Calu3 (cell line): ENCODE results near the gene MAP3K10. TPM values are rescaled to one million over a fixed set of nuclear protein-coding genes. Genes with fewer than 3 reads are reported as not detected.

Source experiments
- BruUV-seq: library from RNA; stranded (reverse); fragments of 400-500 nt; replicated peaks from 2 replicates; lab custom pipeline; 2021; lab: Mats Ljungman, UMichigan
- CTCF ChIA-PET: fragments of 300-600 bp; sonication (Branson Sonifier 250); formaldehyde crosslinking; loops from one replicate; lab custom pipeline; 2022; ENCODE audit warnings: antibody characterized with exemption; lab: Charles Lee
- DNase-seq: peaks from one replicate; pipeline ENCODE4 v3.0.0; 2022
- H3K27ac Mint-ChIP-seq: one replicate; pipeline ENCODE4 v1.8.0; 2022; ENCODE audit warnings: mixed read lengths; ENCODE audit not compliant: unreplicated experiment
- H3K27me3 Mint-ChIP-seq: one replicate; pipeline ENCODE4 v1.8.0; 2022; ENCODE audit warnings: mixed read lengths; ENCODE audit not compliant: unreplicated experiment
- H3K36me3 Mint-ChIP-seq: one replicate; pipeline ENCODE4 v1.8.0; 2022; ENCODE audit warnings: mild to moderate bottlenecking, moderate library complexity, mixed read lengths; ENCODE audit not compliant: insufficient read depth, unreplicated experiment
- H3K4me1 Mint-ChIP-seq: one replicate; pipeline ENCODE4 v1.8.0; 2022; ENCODE audit warnings: mild to moderate bottlenecking, low read depth, mixed read lengths; ENCODE audit not compliant: unreplicated experiment
- H3K4me3 Mint-ChIP-seq: one replicate; pipeline ENCODE4 v1.8.0; 2022; ENCODE audit warnings: mild to moderate bottlenecking, low read depth, moderate library complexity, mixed read lengths; ENCODE audit not compliant: unreplicated experiment
- H3K9me3 Mint-ChIP-seq: one replicate; pipeline ENCODE4 v1.8.0; 2022; ENCODE audit warnings: low read depth, mixed read lengths; ENCODE audit not compliant: unreplicated experiment
- intact Hi-C: fragments of 100-400 bp; cut with micrococcal nuclease; formaldehyde crosslinking; loops from one replicate; pipeline ENCODE4 v1.10.0; 2022; ENCODE audit not compliant: unreplicated experiment
- total RNA-seq: library from RNA; stranded (reverse); gene quantifications from 2 replicates; pipeline ENCODE4 v1.2.3, GENCODE V29; 2022
- TF ChIP-seq, protein P1 (sequence below): fragments of 200-600 bp; IDR thresholded peaks from one replicate; pipeline ENCODE4 v1.8.0; 2022; ENCODE audit warnings: antibody characterized with exemption; ENCODE audit not compliant: unreplicated experiment

The MAP3K10 gene
- total RNA-seq, 1 experiment from 2014 or later: 30.5 TPM

DNA sequence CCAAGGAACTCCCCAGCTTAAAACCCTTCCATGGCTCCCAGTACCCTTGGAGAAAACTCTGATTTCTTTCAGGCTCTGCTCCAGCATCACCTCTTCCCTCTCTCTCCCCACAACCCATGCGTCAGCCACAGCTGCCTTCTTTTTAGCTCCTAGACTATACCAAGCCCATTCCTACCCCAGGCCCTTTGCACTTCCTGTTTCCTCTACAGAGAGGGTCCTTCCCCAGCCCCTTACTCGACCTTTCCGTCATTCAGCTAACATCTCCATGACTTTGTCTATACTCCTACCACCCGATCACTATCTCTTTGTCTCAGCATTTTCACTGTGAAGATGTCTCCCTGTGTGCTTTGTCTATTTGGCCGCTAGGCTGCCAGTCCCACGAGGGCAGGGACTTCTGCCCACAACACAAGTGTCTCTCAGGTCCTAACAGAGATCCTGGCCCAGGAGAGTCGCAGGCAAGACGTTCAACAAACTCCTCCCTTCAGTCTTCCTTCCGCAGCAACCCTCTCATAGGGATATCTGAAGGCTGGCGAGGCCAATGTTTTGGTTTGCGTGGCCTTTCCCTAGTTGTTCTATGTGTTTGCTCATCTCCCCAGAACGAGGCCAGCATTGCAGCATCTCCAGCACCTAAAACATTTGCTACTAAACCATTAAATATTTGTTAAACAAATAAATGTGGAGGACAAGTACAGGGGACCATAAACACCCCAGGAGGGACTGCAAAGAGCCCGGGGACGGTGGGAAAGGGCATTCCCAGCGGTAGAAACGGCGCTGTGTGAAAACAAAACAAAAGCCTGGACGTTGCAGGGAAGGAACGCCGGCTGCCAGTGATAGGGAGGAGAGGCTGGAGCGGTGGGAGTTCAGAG is 34.4 kb downstream of the MAP3K10 start:
- Mint-ChIP-seq H3K27me3 (peaks cover 43% of the 10 kb centered on the region), H3K36me3 (peaks cover 28% of the 10 kb centered on the region), H3K27ac (peak overlapping the region; percentile 18), H3K4me3 (peak overlapping the region; percentile 51), H3K4me1 (peaks cover 38% of the 10 kb centered on the region), H3K9me3 (peaks cover 6% of the 10 kb centered on the region)
- intact Hi-C loops: no loop called here
- TF ChIP-seq, protein P1, sequence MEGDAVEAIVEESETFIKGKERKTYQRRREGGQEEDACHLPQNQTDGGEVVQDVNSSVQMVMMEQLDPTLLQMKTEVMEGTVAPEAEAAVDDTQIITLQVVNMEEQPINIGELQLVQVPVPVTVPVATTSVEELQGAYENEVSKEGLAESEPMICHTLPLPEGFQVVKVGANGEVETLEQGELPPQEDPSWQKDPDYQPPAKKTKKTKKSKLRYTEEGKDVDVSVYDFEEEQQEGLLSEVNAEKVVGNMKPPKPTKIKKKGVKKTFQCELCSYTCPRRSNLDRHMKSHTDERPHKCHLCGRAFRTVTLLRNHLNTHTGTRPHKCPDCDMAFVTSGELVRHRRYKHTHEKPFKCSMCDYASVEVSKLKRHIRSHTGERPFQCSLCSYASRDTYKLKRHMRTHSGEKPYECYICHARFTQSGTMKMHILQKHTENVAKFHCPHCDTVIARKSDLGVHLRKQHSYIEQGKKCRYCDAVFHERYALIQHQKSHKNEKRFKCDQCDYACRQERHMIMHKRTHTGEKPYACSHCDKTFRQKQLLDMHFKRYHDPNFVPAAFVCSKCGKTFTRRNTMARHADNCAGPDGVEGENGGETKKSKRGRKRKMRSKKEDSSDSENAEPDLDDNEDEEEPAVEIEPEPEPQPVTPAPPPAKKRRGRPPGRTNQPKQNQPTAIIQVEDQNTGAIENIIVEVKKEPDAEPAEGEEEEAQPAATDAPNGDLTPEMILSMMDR: no peak
- CTCF ChIA-PET: no interaction called here
- no TSS peak for BruUV-seq
- no peak for DNase-seq

DNA sequence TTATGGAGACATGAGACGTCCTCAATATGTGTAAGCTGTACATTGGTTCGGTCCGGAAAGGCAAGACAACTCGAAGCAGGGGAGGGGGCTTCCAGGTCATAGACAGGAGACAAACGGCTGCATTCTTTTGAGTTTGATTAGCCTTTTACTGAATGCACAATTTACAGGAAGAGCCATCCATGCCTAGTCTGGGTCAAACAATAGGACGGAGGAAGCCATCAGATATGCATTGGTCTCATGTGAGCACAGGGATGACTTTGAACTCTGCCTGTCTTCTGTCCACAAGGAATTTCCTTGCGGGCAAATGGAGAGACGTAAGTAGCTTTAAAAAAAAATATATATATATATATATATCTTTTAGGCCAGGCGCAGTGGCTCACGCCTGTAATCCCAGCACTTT is 37.1 kb downstream of the MAP3K10 start:
- DNase-seq: no peak
- H3K4me3 Mint-ChIP-seq: no peak overlapping the region
- H3K27ac Mint-ChIP-seq: no peak overlapping the region
- CTCF ChIA-PET: no interaction called here
- TF ChIP-seq, protein P1: no peak
- no TSS peak for BruUV-seq
- no peaks in the 10 kb centered on the region for H3K9me3 Mint-ChIP-seq
- peaks cover 43% of the 10 kb centered on the region for H3K27me3 Mint-ChIP-seq
- peaks cover 24% of the 10 kb centered on the region for H3K36me3 Mint-ChIP-seq
- intact Hi-C loops: no loop called here
- peaks cover 41% of the 10 kb centered on the region for H3K4me1 Mint-ChIP-seq

DNA sequence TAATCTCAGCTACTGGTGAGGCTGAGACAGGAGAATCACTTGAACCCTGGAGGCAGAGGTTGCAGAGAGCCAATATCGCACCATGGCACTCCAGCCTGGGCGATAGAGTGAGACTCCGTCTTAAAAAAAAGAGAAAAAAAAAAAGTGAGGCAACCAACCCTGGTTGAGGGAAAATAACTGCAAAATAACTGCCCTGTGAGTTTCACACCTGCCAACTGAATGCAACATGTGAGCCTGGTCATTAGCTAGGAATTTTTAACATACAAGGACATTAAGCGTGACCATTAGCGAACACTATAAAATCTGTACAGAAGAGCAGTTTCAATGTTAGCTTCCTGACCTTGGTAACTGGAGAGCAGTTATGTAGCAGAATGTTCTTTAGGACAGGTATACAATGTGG is 37.6 kb downstream of the MAP3K10 start:
- no peak overlapping the region for H3K4me3 Mint-ChIP-seq
- CTCF ChIA-PET: no interaction called here
- BruUV-seq: no TSS peak
- TF ChIP-seq, protein P1: no peak
- DNase-seq: no peak
- H3K27ac Mint-ChIP-seq: no peak overlapping the region
- peaks cover 41% of the 10 kb centered on the region for H3K4me1 Mint-ChIP-seq
- intact Hi-C loops: no loop called here
- peaks cover 25% of the 10 kb centered on the region for H3K36me3 Mint-ChIP-seq
- peaks cover 43% of the 10 kb centered on the region for H3K27me3 Mint-ChIP-seq
- H3K9me3 Mint-ChIP-seq: no peaks in the 10 kb centered on the region

DNA sequence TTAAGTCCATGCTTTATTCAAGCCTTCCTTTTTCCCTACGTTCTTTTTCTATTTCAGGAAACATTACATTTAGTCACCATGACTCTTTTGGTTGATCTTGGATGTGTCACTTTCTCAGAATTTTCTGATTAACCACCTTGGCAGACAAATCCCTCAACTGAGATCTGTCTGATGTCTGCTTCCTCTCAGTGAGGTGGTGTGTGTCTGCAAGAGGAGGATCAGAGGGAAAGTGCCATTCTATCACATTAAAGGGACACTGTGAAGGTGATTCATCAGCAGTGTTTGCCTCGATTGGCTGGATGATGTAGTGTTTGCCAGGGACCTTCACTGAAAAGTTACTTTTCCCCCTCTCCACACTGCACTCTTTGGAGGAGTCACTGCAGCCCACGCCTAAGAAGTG is 38.3 kb downstream of the MAP3K10 start:
- Mint-ChIP-seq H3K4me1 (peaks cover 38% of the 10 kb centered on the region), H3K9me3 (no peaks in the 10 kb centered on the region), H3K27ac (no peak overlapping the region), H3K4me3 (no peak overlapping the region), H3K36me3 (peaks cover 31% of the 10 kb centered on the region), H3K27me3 (peaks cover 40% of the 10 kb centered on the region)
- intact Hi-C loops: no loop called here
- BruUV-seq: no TSS peak
- TF ChIP-seq, protein P1: no peak
- DNase-seq: no peak
- CTCF ChIA-PET: no interaction called here
